Esophagus squamous epithelium (tissue), 5 donors: ENCODE results near the gene HSBP1L1. TPM values are rescaled to one million over a fixed set of nuclear protein-coding genes. Genes with fewer than 3 reads are reported as not detected.

Experiments
- DNase-seq: peaks from one replicate; lab custom pipeline; 2025; lab: John Stamatoyannopoulos, UW
- H3K27ac ChIP-seq, 4 donors: fragments of 200-600 bp; sonication (generic); one replicate each; pipeline ENCODE4 v1.5.1; 2016 to 2019; ENCODE audit warnings: mild to moderate bottlenecking in 1 of 4
- H3K27me3 ChIP-seq, 4 donors: fragments of 200-600 bp; sonication (generic); 1 replicate in 3 of 4; 2 replicates in 1 of 4; pipeline versions ENCODE4 v1.5.1 to v1.6.0; 2017 to 2021; ENCODE audit warnings: antibody characterized with exemption in 1 of 4
- H3K36me3 ChIP-seq, 3 donors: fragments of 200-600 bp; sonication (generic); one replicate each; pipeline ENCODE4 v1.5.1; 2016 to 2019
- H3K4me1 ChIP-seq, 3 donors: fragments of 200-600 bp; sonication (generic); one replicate each; pipeline ENCODE4 v1.5.1; 2017 to 2019
- H3K4me3 ChIP-seq, 4 donors: fragments of 200-600 bp; sonication (generic); 1 replicate in 3 of 4; 2 replicates in 1 of 4; pipeline ENCODE4 v1.5.1; 2016 to 2019; ENCODE audit warnings: mild to moderate bottlenecking in 2 of 4, moderate library complexity in 1 of 4
- H3K9me3 ChIP-seq, 3 donors: fragments of 200-600 bp; sonication (generic); one replicate each; pipeline ENCODE4 v1.5.1; 2016 to 2019
- CTCF ChIP-seq, 6 experiments: fragments of 450-650 bp in 4 of 6; fragments of 200-600 bp in 2 of 6; sonication (generic) in 2 of 6; IDR thresholded peaks; one replicate each; pipeline ENCODE4 v1.5.1; 2016 to 2019; ENCODE audit warnings: antibody characterized with exemption in 6 of 6, mild to moderate bottlenecking in 4 of 6, moderate library complexity in 4 of 6
- POLR2A ChIP-seq, 4 donors: fragments of 450-650 bp; IDR thresholded peaks; one replicate each; pipeline ENCODE4 v1.6.1; 2017; ENCODE audit warnings: antibody characterized with exemption in 4 of 4, mild to moderate bottlenecking in 4 of 4, moderate library complexity in 3 of 4
- WGBS, 2 donors: methylation state at CpG; one replicate each; pipeline ENCODE4 v1.1.5; 2018; 5-methylcytosine and 5-hydroxymethylcytosine counted together
- intact Hi-C: fragments of 100-400 bp; cut with DNase I; formaldehyde crosslinking; loops from one replicate; pipeline ENCODE4 v1.15.0; 2022
- total RNA-seq, 4 donors: library from RNA; depleted of rRNA; stranded (reverse); fragments of >200 nt; gene quantifications; one replicate each; pipeline ENCODE4 v1.1.0, GENCODE V29; 2016
- donor health status: DM: yes; HTN: yes; CAD: no.

Gene HSBP1L1
- total RNA-seq, 4 donors from 2014 or later: 17.7 to 27.1 (median 25.8) TPM

GRCh38 chr18:79963658-79964329 lies 649 bp upstream of the HSBP1L1 start:
- peak overlapping the region; percentile 54 to 83 (median 68) for H3K4me3 ChIP-seq
- H3K4me1 ChIP-seq: peaks cover 16 to 76% (median 34%) of the 10 kb centered on the region in 3 donors

GRCh38 chr18:79965119-79965902 lies 868 bp downstream of the HSBP1L1 start:
- peak overlapping the region; percentile 54 to 83 (median 68) for H3K4me3 ChIP-seq
- WGBS, 2 donors: 10 to 15% methylated on average over 17 to 22 of the region's 24 CpGs
- intact Hi-C loops: no loop called here
- DNase-seq: no peak
- H3K4me1 ChIP-seq: peaks cover 12 to 74% (median 30%) of the 10 kb centered on the region in 3 donors
- no peaks in the 10 kb centered on the region for H3K27me3 ChIP-seq
- TF ChIP-seq CTCF (IDR thresholded peaks at IDR 0.05) (no peak), POLR2A (IDR thresholded peaks at IDR 0.05) (no peak)
- H3K36me3 ChIP-seq: peaks cover 0 to 24% (median 4%) of the 10 kb centered on the region in 3 donors
- no peaks in the 10 kb centered on the region for H3K9me3 ChIP-seq
- peak overlapping the region; percentile 85 to 92 (median 90) for H3K27ac ChIP-seq

More at GRCh38 chr18:79963658-79964329, 649 bp upstream of the HSBP1L1 start:
- H3K9me3 ChIP-seq: no peaks in the 10 kb centered on the region
- no peak for TF ChIP-seq CTCF (IDR thresholded peaks at IDR 0.05)
- no peak for TF ChIP-seq POLR2A (IDR thresholded peaks at IDR 0.05)
- no peak for DNase-seq
- H3K27ac ChIP-seq: peak overlapping the region; percentile 85 to 92 (median 90)
- 68 to 88% methylated on average over 7 to 14 of the region's 30 CpGs for WGBS, 2 donors
- peaks cover 0 to 17% (median 0%) of the 10 kb centered on the region in 3 donors for H3K36me3 ChIP-seq
- intact Hi-C loops: no loop called here
- no peaks in the 10 kb centered on the region for H3K27me3 ChIP-seq

- no peak overlapping the region for H3K4me3 ChIP-seq
- no peak for TF ChIP-seq POLR2A (IDR thresholded peaks at IDR 0.05)
- no peak for TF ChIP-seq CTCF (IDR thresholded peaks at IDR 0.05)
- DNase-seq: no peak
- WGBS, 2 donors: 83 to 89% methylated on average over 12 of the region's 12 CpGs
- H3K9me3 ChIP-seq: no peaks in the 10 kb centered on the region
- H3K4me1 ChIP-seq: peaks cover 0 to 24% (median 0%) of the 10 kb centered on the region in 3 donors
- no peak overlapping the region for H3K27ac ChIP-seq
- no peaks in the 10 kb centered on the region for H3K27me3 ChIP-seq
- intact Hi-C loops: no loop called here
- H3K36me3 ChIP-seq: peaks cover 0 to 77% (median 16%) of the 10 kb centered on the region in 3 donors
Measured at GRCh38 chr18:79970419-79971133, 6.1 kb downstream of the HSBP1L1 start.

GRCh38 chr18:79971211-79971952 lies 6.9 kb downstream of the HSBP1L1 start:
- peaks cover 0 to 85% (median 16%) of the 10 kb centered on the region in 3 donors for H3K36me3 ChIP-seq
- TF ChIP-seq CTCF (IDR thresholded peaks at IDR 0.05) (no peak), POLR2A (IDR thresholded peaks at IDR 0.05) (no peak)
- H3K9me3 ChIP-seq: no peaks in the 10 kb centered on the region
- intact Hi-C loops: no loop called here
- H3K4me1 ChIP-seq: peaks cover 0 to 26% (median 2%) of the 10 kb centered on the region in 3 donors
- no peak for DNase-seq
- H3K27me3 ChIP-seq: no peaks in the 10 kb centered on the region
- no peak overlapping the region for H3K27ac ChIP-seq
- H3K4me3 ChIP-seq: no peak overlapping the region
- WGBS, 2 donors: 83 to 89% methylated on average over 15 of the region's 17 CpGs
